Stimulated activated CD4-positive, alpha-beta T cell treated with anti-CD3 and anti-CD28 coated beads, Interleukin-15, amount 100 ng/mL, for 48 hours (primary cell): ENCODE data around the gene MYO5A.
A peak's percentile ranks its signal among the peaks of the same experiment; 100 is the strongest.
"Not testable (repeated sequence)": the region's sequence is repeated elsewhere in the genome, so short reads cannot be mapped to it uniquely, and the experiment has no call there.

ENCODE experiments used
- DNase-seq, 2 donors: peaks; one replicate each; pipeline ENCODE4 v3.0.0-alpha.2; 2020; ENCODE audit warnings: low read depth in 2 of 2

The MYO5A gene

GRCh38 chr15:52463638-52464037, 65.0 kb downstream of the MYO5A start:
- no peak for DNase-seq

- no peak for DNase-seq
Observed at GRCh38 chr15:52462806-52463360, 65.8 kb downstream of the MYO5A start.

GRCh38 chr15:52459701-52460100, 69.0 kb downstream of the MYO5A start:
- not testable (repeated sequence) for DNase-seq

- DNase-seq, result not testable (repeated sequence)
Observed at GRCh38 chr15:52459265-52459664, 69.4 kb downstream of the MYO5A start.

GRCh38 chr15:52448011-52448890, 80.4 kb downstream of the MYO5A start:
- DNase-seq, result no peak

- no peak for DNase-seq
Observed at GRCh38 chr15:52445954-52446353, 82.7 kb downstream of the MYO5A start.

GRCh38 chr15:52445553-52445952, 83.1 kb downstream of the MYO5A start:
- no peak for DNase-seq

GRCh38 chr15:52443205-52443604, 85.5 kb downstream of the MYO5A start:
- DNase-seq, result not testable (repeated sequence)

GRCh38 chr15:52441841-52442240, 86.8 kb downstream of the MYO5A start:
- no peak for DNase-seq

GRCh38 chr15:52440946-52441345, 87.7 kb downstream of the MYO5A start:
- DNase-seq, result no peak

- peak; percentile 15 for DNase-seq
Observed at GRCh38 chr15:52440414-52440813, 88.3 kb downstream of the MYO5A start.

- no peak for DNase-seq
Observed at GRCh38 chr15:52439470-52439869, 89.2 kb downstream of the MYO5A start.

- DNase-seq, result not testable (repeated sequence)
Observed at GRCh38 chr15:52439042-52439441, 89.6 kb downstream of the MYO5A start.

- DNase-seq, result no peak
Observed at GRCh38 chr15:52438047-52438446, 90.6 kb downstream of the MYO5A start.

GRCh38 chr15:52437646-52438045, 91.0 kb downstream of the MYO5A start:
- DNase-seq, result no peak

GRCh38 chr15:52436981-52437380, 91.7 kb downstream of the MYO5A start:
- DNase-seq, result no peak

- no peak for DNase-seq
Observed at GRCh38 chr15:52434885-52435284, 93.8 kb downstream of the MYO5A start.

- DNase-seq, result no peak
Observed at GRCh38 chr15:52428297-52428696, 100.4 kb downstream of the MYO5A start.

GRCh38 chr15:52427804-52428203, 100.9 kb downstream of the MYO5A start:
- peak in 1 of 2 donors; percentile 21 for DNase-seq

- no peak for DNase-seq
Observed at GRCh38 chr15:52424856-52425431, 103.7 kb downstream of the MYO5A start.

GRCh38 chr15:52423852-52424251, 104.8 kb downstream of the MYO5A start:
- DNase-seq, result no peak

GRCh38 chr15:52422001-52422400, 106.7 kb downstream of the MYO5A start:
- DNase-seq, result no peak

- DNase-seq, result no peak
Observed at GRCh38 chr15:52421029-52421428, 107.7 kb downstream of the MYO5A start.
